HUDEP-2 (cell line): ENCODE data around the gene KLHL33.

Source experiments
- DNase-seq, 76 experiments: peaks; one replicate each; lab custom pipeline; 2025; ENCODE audit not compliant: unreplicated experiment in 76 of 76; lab: John Stamatoyannopoulos, UW

Gene KLHL33

DNA sequence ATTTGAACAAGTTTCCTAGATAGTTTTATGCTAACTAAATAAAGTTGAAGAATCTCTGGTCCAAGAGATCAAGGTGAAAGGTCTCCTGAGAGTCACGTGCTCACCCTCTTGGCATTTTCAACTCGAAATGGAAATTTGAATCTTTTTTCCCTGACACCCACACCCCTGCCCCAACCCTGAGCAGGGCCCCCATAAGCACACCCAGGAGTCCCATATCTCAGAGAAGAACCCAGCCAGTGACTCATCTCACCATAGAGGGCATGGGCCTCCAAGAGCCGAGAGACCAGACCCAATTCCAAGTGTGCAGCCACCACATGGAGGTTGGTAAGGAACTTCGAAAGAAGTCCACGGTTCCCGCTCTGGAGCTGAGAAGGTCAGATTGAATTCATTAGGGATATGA, 55.3 kb downstream of the KLHL33 start:
- no peak for DNase-seq

DNA sequence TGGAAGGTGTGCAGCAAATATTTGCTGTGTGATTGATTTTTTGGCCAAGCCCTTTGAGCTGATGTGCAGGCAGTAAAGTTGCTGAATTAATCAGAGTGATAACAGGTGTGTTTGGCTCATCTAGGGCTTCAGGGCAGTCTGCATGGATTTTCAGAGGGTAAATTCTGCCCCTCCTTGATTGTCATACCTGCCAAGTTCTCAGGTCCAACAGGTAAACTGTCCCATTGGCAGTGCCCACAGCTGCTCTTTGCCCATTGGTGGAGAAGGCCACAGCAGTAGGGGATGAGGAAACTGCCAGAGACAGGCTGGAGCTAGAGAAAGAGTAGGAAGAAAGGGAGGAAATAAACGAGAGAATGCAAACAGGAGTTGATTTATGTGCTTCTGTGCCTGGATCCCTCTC, 56.2 kb downstream of the KLHL33 start:
- DNase-seq, result no peak

DNA sequence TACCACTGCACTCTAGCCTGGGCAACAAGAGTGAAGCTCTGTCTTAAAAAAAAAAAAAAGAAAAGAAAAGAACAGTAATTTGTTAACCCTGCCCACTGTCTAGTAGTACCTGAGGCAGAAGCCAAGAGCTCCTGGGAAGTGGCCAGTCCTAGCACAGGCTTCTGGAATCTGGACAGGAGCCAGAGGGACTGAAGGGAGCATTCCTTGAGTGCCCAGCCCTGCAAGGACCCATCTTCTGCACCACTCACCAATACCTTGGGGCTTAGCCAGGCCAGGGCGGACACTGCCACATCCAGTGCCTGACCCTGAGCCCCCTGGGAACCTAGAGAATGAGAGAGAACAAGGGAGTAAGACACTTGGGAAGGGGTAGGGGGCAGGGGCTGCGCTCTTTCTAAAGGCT, 58.8 kb downstream of the KLHL33 start:
- DNase-seq, result no peak

DNA sequence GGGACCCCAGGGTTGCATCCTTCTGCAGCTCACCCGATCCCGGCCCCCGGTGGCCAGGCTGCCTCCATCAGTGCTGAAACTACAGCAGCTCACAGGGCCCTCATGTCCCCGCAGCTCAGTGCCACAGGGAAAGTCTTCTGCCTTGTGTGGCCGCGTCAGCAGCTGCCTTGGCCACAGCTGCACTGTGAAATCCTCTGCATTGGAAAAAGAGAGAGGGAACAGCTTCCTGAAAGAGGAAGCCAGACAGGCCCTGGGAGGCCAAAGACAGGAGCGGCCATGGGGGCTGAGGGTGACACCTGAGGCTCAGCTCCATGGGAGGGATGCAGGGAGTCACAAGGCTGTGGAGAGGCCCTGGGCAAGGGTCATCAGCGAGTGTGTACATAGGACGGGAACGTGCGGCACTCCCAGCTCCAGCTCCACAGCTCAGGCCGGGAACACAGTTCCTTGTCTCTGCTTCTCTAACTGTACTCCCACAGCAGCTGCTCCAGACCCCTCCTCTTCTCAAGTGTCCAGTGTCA, 59.8 kb downstream of the KLHL33 start:
- DNase-seq, result no peak
